Measurements from ENCODE around the gene PPFIBP2.

The PPFIBP2 gene

DNA sequence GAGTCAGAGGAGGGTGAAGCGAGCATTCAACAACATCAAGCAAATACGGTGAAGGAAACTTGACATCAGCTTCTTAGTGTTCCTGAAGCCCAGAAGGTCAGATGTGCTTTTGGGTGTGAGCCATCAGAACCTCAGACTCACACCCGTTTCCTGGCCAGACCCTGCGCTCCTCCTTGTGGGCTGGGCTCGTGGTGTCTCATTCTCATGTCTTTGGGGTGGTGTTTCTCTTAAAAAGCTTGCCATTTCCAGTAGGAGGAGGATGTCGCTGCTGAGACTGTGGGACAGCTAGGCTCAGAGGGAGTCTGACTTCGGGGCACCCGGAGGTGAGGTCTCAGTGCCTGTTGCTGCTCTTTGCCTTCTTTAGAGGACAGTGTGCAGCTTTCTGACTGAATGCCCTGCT, 24.2 kb downstream of the PPFIBP2 start:
- no peak for DNase-seq (ENCODE audit: extremely low read depth, low read depth)
- H3K4me3 ChIP-seq (replicated peaks; ENCODE audit: low read depth, low read length) = no peak overlapping the region
- TF ChIP-seq, protein P1, sequence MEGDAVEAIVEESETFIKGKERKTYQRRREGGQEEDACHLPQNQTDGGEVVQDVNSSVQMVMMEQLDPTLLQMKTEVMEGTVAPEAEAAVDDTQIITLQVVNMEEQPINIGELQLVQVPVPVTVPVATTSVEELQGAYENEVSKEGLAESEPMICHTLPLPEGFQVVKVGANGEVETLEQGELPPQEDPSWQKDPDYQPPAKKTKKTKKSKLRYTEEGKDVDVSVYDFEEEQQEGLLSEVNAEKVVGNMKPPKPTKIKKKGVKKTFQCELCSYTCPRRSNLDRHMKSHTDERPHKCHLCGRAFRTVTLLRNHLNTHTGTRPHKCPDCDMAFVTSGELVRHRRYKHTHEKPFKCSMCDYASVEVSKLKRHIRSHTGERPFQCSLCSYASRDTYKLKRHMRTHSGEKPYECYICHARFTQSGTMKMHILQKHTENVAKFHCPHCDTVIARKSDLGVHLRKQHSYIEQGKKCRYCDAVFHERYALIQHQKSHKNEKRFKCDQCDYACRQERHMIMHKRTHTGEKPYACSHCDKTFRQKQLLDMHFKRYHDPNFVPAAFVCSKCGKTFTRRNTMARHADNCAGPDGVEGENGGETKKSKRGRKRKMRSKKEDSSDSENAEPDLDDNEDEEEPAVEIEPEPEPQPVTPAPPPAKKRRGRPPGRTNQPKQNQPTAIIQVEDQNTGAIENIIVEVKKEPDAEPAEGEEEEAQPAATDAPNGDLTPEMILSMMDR (IDR thresholded peaks at IDR 0.05; ENCODE audit: low read depth, low read length, missing control alignments) = no peak

- no peak for DNase-seq (ENCODE audit: extremely low read depth, low read depth)
- TF ChIP-seq, protein P1 (IDR thresholded peaks at IDR 0.05; ENCODE audit: low read depth, low read length, missing control alignments) = no peak
- H3K4me3 ChIP-seq (replicated peaks; ENCODE audit: low read depth, low read length) = no peak overlapping the region
Observed at GRCh38 chr11:7538466-7539454, 25.0 kb downstream of the PPFIBP2 start.

GRCh38 chr11:7540830-7541555, 27.2 kb downstream of the PPFIBP2 start:
- DNase-seq (ENCODE audit: extremely low read depth, low read depth) = no peak
- TF ChIP-seq, protein P1 (IDR thresholded peaks at IDR 0.05; ENCODE audit: low read depth, low read length, missing control alignments) = no peak
- H3K4me3 ChIP-seq (replicated peaks; ENCODE audit: low read depth, low read length) = no peak overlapping the region

GRCh38 chr11:7543302-7543701, 29.5 kb downstream of the PPFIBP2 start:
- no peak overlapping the region for H3K4me3 ChIP-seq (replicated peaks; ENCODE audit: low read depth, low read length)
- DNase-seq (ENCODE audit: extremely low read depth, low read depth) = no peak
- TF ChIP-seq, protein P1 (IDR thresholded peaks at IDR 0.05; ENCODE audit: low read depth, low read length, missing control alignments) = no peak

GRCh38 chr11:7544021-7544420, 30.2 kb downstream of the PPFIBP2 start:
- no peak for DNase-seq (ENCODE audit: extremely low read depth, low read depth)
- H3K4me3 ChIP-seq (replicated peaks; ENCODE audit: low read depth, low read length) = no peak overlapping the region
- TF ChIP-seq, protein P1 (IDR thresholded peaks at IDR 0.05; ENCODE audit: low read depth, low read length, missing control alignments) = no peak

DNA sequence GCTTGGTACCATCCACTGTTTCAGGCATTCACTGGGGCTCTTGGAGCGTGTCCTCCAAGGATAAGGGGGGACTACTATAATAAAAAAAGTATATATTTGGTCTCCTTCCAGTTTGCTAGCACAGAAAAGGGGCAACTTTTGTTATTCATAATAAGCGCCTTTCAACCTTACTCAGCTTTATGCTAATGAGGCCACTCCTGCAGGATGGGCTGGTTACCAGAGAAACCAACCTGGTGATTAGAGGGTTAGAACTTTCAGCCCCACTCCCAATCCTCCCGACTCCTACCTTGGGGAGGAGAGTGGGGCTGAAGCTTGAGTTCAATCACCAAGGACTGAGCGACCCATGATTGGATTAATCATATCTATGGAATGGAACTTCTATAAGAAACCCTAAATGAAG, 31.8 kb downstream of the PPFIBP2 start:
- no peak for DNase-seq (ENCODE audit: extremely low read depth, low read depth)
- TF ChIP-seq, protein P1 (IDR thresholded peaks at IDR 0.05; ENCODE audit: low read depth, low read length, missing control alignments) = no peak
- H3K4me3 ChIP-seq (replicated peaks; ENCODE audit: low read depth, low read length) = no peak overlapping the region

Data from HFF-Myc (cell line).